H9 (cell line): ENCODE measurements around the gene TSPEAR. TPM values are rescaled to one million over a fixed set of nuclear protein-coding genes. Genes with fewer than 3 reads are reported as not detected.

Experiments
- DNase-seq: peaks from one replicate; pipeline ENCODE4 v3.0.0-alpha.2; 2017
- H2AFZ ChIP-seq: one replicate; pipeline ENCODE4 v1.6.1; 2013; ENCODE audit warnings: mild to moderate bottlenecking, low read length, control low read depth, moderate library complexity
- H2AK5ac ChIP-seq: 2 replicates; pipeline ENCODE4 v1.6.1; 2013; ENCODE audit warnings: low read length, control low read depth, mixed read lengths; ENCODE audit not compliant: insufficient read length
- H2BK120ac ChIP-seq: one replicate; pipeline ENCODE4 v1.6.1; 2013; ENCODE audit warnings: low read depth, mild to moderate bottlenecking, low read length, control low read depth, inconsistent platforms; ENCODE audit not compliant: poor library complexity, severe bottlenecking
- H2BK12ac ChIP-seq: 2 replicates; pipeline ENCODE4 v1.6.1; 2013; ENCODE audit warnings: low read length, control low read depth, mixed read lengths, low read depth; ENCODE audit not compliant: insufficient read length
- H2BK15ac ChIP-seq: 2 replicates; pipeline ENCODE4 v1.6.1; 2013; ENCODE audit warnings: low read depth, low read length, control low read depth
- H2BK20ac ChIP-seq: one replicate; pipeline ENCODE4 v1.6.1; 2013; ENCODE audit warnings: low read depth, mild to moderate bottlenecking, low read length, control low read depth, inconsistent platforms; ENCODE audit not compliant: poor library complexity, severe bottlenecking
- H2BK5ac ChIP-seq: 2 replicates; pipeline ENCODE4 v1.6.1; 2013; ENCODE audit warnings: low read length, control low read depth, mixed read lengths; ENCODE audit not compliant: insufficient read length
- H3K14ac ChIP-seq: 2 replicates; pipeline ENCODE4 v1.6.1; 2013; ENCODE audit warnings: low read length, control low read depth; ENCODE audit not compliant: insufficient read depth
- H3K18ac ChIP-seq: 2 replicates; pipeline ENCODE4 v1.6.1; 2013; ENCODE audit warnings: low read depth, mild to moderate bottlenecking, mixed read lengths, low read length, control low read depth; ENCODE audit not compliant: insufficient read length
- H3K23ac ChIP-seq: 2 replicates; pipeline ENCODE4 v1.6.1; 2013; ENCODE audit warnings: low read length, control low read depth, mixed read lengths, low read depth; ENCODE audit not compliant: insufficient read length
- H3K23me2 ChIP-seq: 2 replicates; pipeline ENCODE4 v1.6.1; 2013; ENCODE audit warnings: low read depth, mild to moderate bottlenecking, mixed read lengths, low read length, control low read depth; ENCODE audit not compliant: insufficient read length, poor library complexity, severe bottlenecking
- H3K27ac ChIP-seq: 2 replicates; pipeline ENCODE4 v1.5.1; 2013; ENCODE audit warnings: low read length, control low read depth, mixed read lengths, low read depth; ENCODE audit not compliant: insufficient read length
- H3K27me3 ChIP-seq: 2 replicates; pipeline ENCODE4 v1.6.1; 2013; ENCODE audit warnings: low read length, control low read depth, inconsistent platforms; ENCODE audit not compliant: insufficient read depth
- H3K4ac ChIP-seq: 2 replicates; pipeline ENCODE4 v1.6.1; 2013; ENCODE audit warnings: low read depth, mild to moderate bottlenecking, control low read depth, inconsistent platforms, low read length, moderate library complexity
- H3K4me1 ChIP-seq: 2 replicates; pipeline ENCODE4 v1.6.1; 2013; ENCODE audit warnings: low read length, control low read depth, inconsistent platforms; ENCODE audit not compliant: insufficient read depth
- H3K4me2 ChIP-seq: 2 replicates; pipeline ENCODE4 v1.6.1; 2013; ENCODE audit warnings: low read length, control low read depth, mixed read lengths; ENCODE audit not compliant: insufficient read length, insufficient read depth
- H3K56ac ChIP-seq: 2 replicates; pipeline ENCODE4 v1.6.1; 2013; ENCODE audit warnings: low read depth, mild to moderate bottlenecking, mixed read lengths, low read length, control low read depth; ENCODE audit not compliant: insufficient read length
- H3K79me1 ChIP-seq: 2 replicates; pipeline ENCODE4 v1.6.1; 2013; ENCODE audit warnings: low read depth, mild to moderate bottlenecking, moderate library complexity, low read length, control low read depth, inconsistent platforms; ENCODE audit not compliant: insufficient read depth, poor library complexity, severe bottlenecking
- H3K79me2 ChIP-seq: 2 replicates; pipeline ENCODE4 v1.6.1; 2013; ENCODE audit warnings: low read length, control low read depth, inconsistent platforms; ENCODE audit not compliant: insufficient read depth
- H3K9ac ChIP-seq: 2 replicates; pipeline ENCODE4 v1.6.1; 2013; ENCODE audit warnings: low read length, control low read depth, mixed read lengths; ENCODE audit not compliant: insufficient read length; ENCODE audit errors: extremely low read depth
- H3K9me3 ChIP-seq: one replicate; pipeline ENCODE4 v1.6.1; 2013; ENCODE audit warnings: low read depth, low read length, inconsistent platforms; ENCODE audit not compliant: control insufficient read depth
- H3T11ph ChIP-seq: one replicate; pipeline ENCODE4 v1.6.1; 2013; ENCODE audit warnings: mild to moderate bottlenecking, low read length, control low read depth, inconsistent platforms
- H4K20me1 ChIP-seq: one replicate; pipeline ENCODE4 v1.6.1; 2013; ENCODE audit not compliant: control insufficient read depth, insufficient read length, insufficient read depth
- H4K5ac ChIP-seq: 2 replicates; pipeline ENCODE4 v1.6.1; 2013; ENCODE audit warnings: low read depth, mild to moderate bottlenecking, mixed read lengths, low read length, control low read depth; ENCODE audit not compliant: insufficient read length
- H4K8ac ChIP-seq: replicated peaks from 2 replicates; pipeline ENCODE4 v1.6.1; 2013; ENCODE audit warnings: low read length, control low read depth, mixed read lengths, low read depth; ENCODE audit not compliant: insufficient read length
- H4K91ac ChIP-seq: 2 replicates; pipeline ENCODE4 v1.6.1; 2013; ENCODE audit warnings: low read depth, mild to moderate bottlenecking, moderate library complexity, mixed read lengths, low read length, control low read depth; ENCODE audit not compliant: insufficient read length
- H3K27ac Mint-ChIP-seq, 3 experiments: 2 replicates in 2 of 3; 3 replicates in 1 of 3; pipeline ENCODE4 v1.8.0; 2020 to 2021; ENCODE audit warnings: mixed read lengths in 3 of 3, mild to moderate bottlenecking in 1 of 3, moderate library complexity in 1 of 3
- H3K27me3 Mint-ChIP-seq: 2 replicates; pipeline ENCODE4 v1.8.0; 2021; ENCODE audit warnings: low read depth, mild to moderate bottlenecking, moderate library complexity, mixed read lengths
- H3K36me3 Mint-ChIP-seq, 3 experiments: 2 replicates in 2 of 3; 3 replicates in 1 of 3; pipeline ENCODE4 v1.8.0; 2020 to 2021; ENCODE audit warnings: low read depth in 3 of 3, mixed read lengths in 3 of 3; ENCODE audit not compliant: insufficient read depth in 1 of 3
- H3K4me1 Mint-ChIP-seq, 2 experiments: 2 replicates each; pipeline ENCODE4 v1.8.0; 2020; ENCODE audit warnings: mixed read lengths in 2 of 2
- H3K4me3 Mint-ChIP-seq, 2 experiments: 2 replicates in 1 of 2; 3 replicates in 1 of 2; pipeline ENCODE4 v1.8.0; 2020 to 2021; ENCODE audit warnings: mild to moderate bottlenecking in 2 of 2, mixed read lengths in 2 of 2, moderate library complexity in 1 of 2
- H3K9me3 Mint-ChIP-seq, 2 experiments: 2 replicates in 1 of 2; 3 replicates in 1 of 2; pipeline ENCODE4 v1.8.0; 2020; ENCODE audit warnings: mild to moderate bottlenecking in 2 of 2, mixed read lengths in 2 of 2, moderate library complexity in 1 of 2
- WGBS: extraction: QIAGEN DNeasy Blood & Tissue Kit; methylation state at CpG from one replicate; pipeline ENCODE4 v1.1.7; 2013; ENCODE audit warnings: missing lambda C conversion rate, low lambda C conversion rate, mixed read lengths; ENCODE audit not compliant: insufficient read length; ENCODE audit errors: extremely low coverage; 5-methylcytosine and 5-hydroxymethylcytosine counted together
- total RNA-seq: library from RNA; stranded (reverse); gene quantifications from 2 replicates; pipeline ENCODE4 v1.2.1, GENCODE V29; 2021
- TF ChIP-seq, protein P1 (sequence below): fragments of 200-600 bp; sonication (generic); conservative IDR thresholded peaks from 3 replicates; pipeline ENCODE4 v1.8.0; 2021; ENCODE audit warnings: antibody characterized with exemption, mild to moderate bottlenecking

The TSPEAR gene
- total RNA-seq, 1 experiment from 2014 or later: 1.3 TPM

GRCh38 chr21:44521301-44521927, 190.0 kb downstream of the TSPEAR start:
- Histone ChIP-seq H3K56ac (no peak overlapping the region), H3K27me3 (no peaks in the 10 kb centered on the region), H4K5ac (no peak overlapping the region), H3K79me1 (no peaks in the 10 kb centered on the region), H3K4me1 (no peaks in the 10 kb centered on the region), H3K4me2 (no peak overlapping the region), H4K20me1 (no peaks in the 10 kb centered on the region), H3K9ac (no peak overlapping the region), H4K91ac (no peak overlapping the region), H2BK15ac (no peak overlapping the region), H3T11ph (no peak overlapping the region), H2AK5ac (no peak overlapping the region), H3K14ac (no peak overlapping the region), H2BK120ac (no peak overlapping the region), H4K8ac (no peak overlapping the region), H3K79me2 (no peaks in the 10 kb centered on the region), H3K9me3 (no peaks in the 10 kb centered on the region), H2BK5ac (no peak overlapping the region), H3K27ac (no peak overlapping the region), H3K23ac (no peak overlapping the region), H2AFZ (no peak overlapping the region), H3K4ac (no peak overlapping the region), H2BK20ac (no peak overlapping the region), H3K23me2 (no peaks in the 10 kb centered on the region), H3K18ac (no peak overlapping the region), H2BK12ac (no peak overlapping the region)
- no CpG with 5 or more reads among the region's 22 CpGs for WGBS
- peaks cover 2 to 8% (median 4%) of the 10 kb centered on the region in 3 experiments; a peak in 4 of 7 replicates for H3K36me3 Mint-ChIP-seq
- H3K9me3 Mint-ChIP-seq: no peaks in the 10 kb centered on the region
- no peak overlapping the region for H3K27ac Mint-ChIP-seq
- H3K4me1 Mint-ChIP-seq: peaks cover 4 to 8% of the 10 kb centered on the region in 2 experiments; a peak in 2 of 4 replicates
- H3K27me3 Mint-ChIP-seq: peaks cover 14% of the 10 kb centered on the region
- no peak overlapping the region for H3K4me3 Mint-ChIP-seq
- no peak for DNase-seq
- TF ChIP-seq, protein P1, sequence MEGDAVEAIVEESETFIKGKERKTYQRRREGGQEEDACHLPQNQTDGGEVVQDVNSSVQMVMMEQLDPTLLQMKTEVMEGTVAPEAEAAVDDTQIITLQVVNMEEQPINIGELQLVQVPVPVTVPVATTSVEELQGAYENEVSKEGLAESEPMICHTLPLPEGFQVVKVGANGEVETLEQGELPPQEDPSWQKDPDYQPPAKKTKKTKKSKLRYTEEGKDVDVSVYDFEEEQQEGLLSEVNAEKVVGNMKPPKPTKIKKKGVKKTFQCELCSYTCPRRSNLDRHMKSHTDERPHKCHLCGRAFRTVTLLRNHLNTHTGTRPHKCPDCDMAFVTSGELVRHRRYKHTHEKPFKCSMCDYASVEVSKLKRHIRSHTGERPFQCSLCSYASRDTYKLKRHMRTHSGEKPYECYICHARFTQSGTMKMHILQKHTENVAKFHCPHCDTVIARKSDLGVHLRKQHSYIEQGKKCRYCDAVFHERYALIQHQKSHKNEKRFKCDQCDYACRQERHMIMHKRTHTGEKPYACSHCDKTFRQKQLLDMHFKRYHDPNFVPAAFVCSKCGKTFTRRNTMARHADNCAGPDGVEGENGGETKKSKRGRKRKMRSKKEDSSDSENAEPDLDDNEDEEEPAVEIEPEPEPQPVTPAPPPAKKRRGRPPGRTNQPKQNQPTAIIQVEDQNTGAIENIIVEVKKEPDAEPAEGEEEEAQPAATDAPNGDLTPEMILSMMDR: no peak
